OCI-LY3 (cell line): ENCODE results near the gene PHC2.

Source experiments
- H2AFZ ChIP-seq: fragments of 200-600, 300-600 bp; shearing (Covaris generic); 2 replicates; pipeline ENCODE4 v1.6.0; 2014; ENCODE audit warnings: antibody characterized with exemption, low read depth, low read length
- H3K27ac ChIP-seq: fragments of 200-600, 300-600 bp; sonication (generic); 2 replicates; pipeline ENCODE4 v1.5.1; 2014; ENCODE audit warnings: mild to moderate bottlenecking, low read length, moderate library complexity, mixed read lengths
- H3K27me3 ChIP-seq: fragments of 200-600, 300-600 bp; sonication (generic); 2 replicates; pipeline ENCODE4 v1.6.1; 2014; ENCODE audit warnings: low read depth, low read length, mixed read lengths
- H3K36me3 ChIP-seq: fragments of 200-600, 300-600 bp; sonication (generic); replicated peaks from 2 replicates; pipeline ENCODE3; 2014; ENCODE audit warnings: low read depth, low read length, mixed read lengths
- H3K4me1 ChIP-seq: fragments of 300-600, 200-600 bp; sonication (generic); 2 replicates; pipeline ENCODE4 v1.6.1; 2014; ENCODE audit warnings: low read length, mixed read lengths
- H3K4me2 ChIP-seq: fragments of 200-600, 300-600 bp; sonication (generic); 2 replicates; pipeline ENCODE4 v1.6.1; 2014; ENCODE audit warnings: low read length, mixed read lengths
- H3K4me3 ChIP-seq: fragments of 300-600, 200-600 bp; sonication (generic); 2 replicates; pipeline ENCODE4 v1.5.1; 2014; ENCODE audit warnings: antibody characterized with exemption, mild to moderate bottlenecking, low read length, moderate library complexity
- H3K79me2 ChIP-seq: fragments of 300-600, 200-600 bp; shearing (Covaris generic); 2 replicates; pipeline ENCODE4 v1.6.1; 2014; ENCODE audit warnings: mild to moderate bottlenecking, low read length, mixed read lengths
- H3K9ac ChIP-seq: fragments of 300-600, 200-600 bp; shearing (Covaris generic); 2 replicates; pipeline ENCODE4 v1.6.0; 2014; ENCODE audit warnings: mild to moderate bottlenecking, low read length, moderate library complexity
- H3K9me3 ChIP-seq: fragments of 200-600, 300-600 bp; shearing (Covaris generic); 2 replicates; pipeline ENCODE4 v1.6.1; 2014; ENCODE audit warnings: low read length, mixed read lengths; ENCODE audit not compliant: insufficient read depth
- H4K20me1 ChIP-seq: fragments of 200-600, 300-600 bp; sonication (generic); 2 replicates; pipeline ENCODE4 v1.6.1; 2016; ENCODE audit warnings: low read length, mixed read lengths; ENCODE audit not compliant: insufficient read depth
- CTCF ChIP-seq: fragments of 200-600, 300-600 bp; sonication (generic); IDR thresholded peaks from 2 replicates; pipeline ENCODE4 v1.5.1; 2014; ENCODE audit warnings: antibody characterized with exemption, low read length, low read depth
- EZH2phosphoT487 ChIP-seq: fragments of 200-600 bp; shearing (Covaris generic); IDR thresholded peaks from 2 replicates; pipeline ENCODE4 v1.6.1; 2018; ENCODE audit warnings: antibody characterized with exemption, mixed run types, low read depth

PHC2 gene

GRCh38 chr1:33462405-33463164, 31.7 kb upstream of the PHC2 start:
- no peaks in the 10 kb centered on the region for H3K36me3 ChIP-seq
- no peak for TF ChIP-seq EZH2phosphoT487
- H3K27ac ChIP-seq = no peak overlapping the region
- peaks cover 13% of the 10 kb centered on the region for H3K27me3 ChIP-seq
- peaks cover 4% of the 10 kb centered on the region; the same call in 1 of the 2 replicates for H4K20me1 ChIP-seq
- H3K9me3 ChIP-seq = no peaks in the 10 kb centered on the region
- no peaks in the 10 kb centered on the region for H3K79me2 ChIP-seq
- no peak overlapping the region for H3K9ac ChIP-seq
- no peak overlapping the region for H3K4me2 ChIP-seq
- peaks cover 23% of the 10 kb centered on the region for H3K4me1 ChIP-seq
- no peak overlapping the region for H2AFZ ChIP-seq
- no peak overlapping the region for H3K4me3 ChIP-seq

- Histone ChIP-seq H2AFZ (no peak overlapping the region), H3K4me3 (peak overlapping the region; percentile 45)
These were observed 30.2 kb upstream of the PHC2 start for GRCh38 chr1:33460947-33461629.

GRCh38 chr1:33460144-33460543, 29.2 kb upstream of the PHC2 start:
- Histone ChIP-seq H2AFZ (no peak overlapping the region), H3K4me3 (no peak overlapping the region), H3K27ac (no peak overlapping the region), H3K9me3 (no peaks in the 10 kb centered on the region), H3K4me2 (peak overlapping the region; percentile 63), H4K20me1 (peaks cover 4% of the 10 kb centered on the region; the same call in 1 of the 2 replicates), H3K36me3 (no peaks in the 10 kb centered on the region), H3K9ac (no peak overlapping the region), H3K27me3 (peaks cover 13% of the 10 kb centered on the region), H3K4me1 (peaks cover 30% of the 10 kb centered on the region), H3K79me2 (no peaks in the 10 kb centered on the region)
- TF ChIP-seq CTCF (no peak), EZH2phosphoT487 (no peak)

More at GRCh38 chr1:33460947-33461629, 30.2 kb upstream of the PHC2 start:
- H3K36me3 ChIP-seq = no peaks in the 10 kb centered on the region
- H4K20me1 ChIP-seq = peaks cover 4% of the 10 kb centered on the region; the same call in 1 of the 2 replicates
- peaks cover 13% of the 10 kb centered on the region for H3K27me3 ChIP-seq
- H3K9me3 ChIP-seq = no peaks in the 10 kb centered on the region
- H3K27ac ChIP-seq = no peak overlapping the region
- no peak for TF ChIP-seq EZH2phosphoT487
- TF ChIP-seq CTCF = no peak
- H3K9ac ChIP-seq = no peak overlapping the region
- peak overlapping the region; percentile 63 for H3K4me2 ChIP-seq
- no peaks in the 10 kb centered on the region for H3K79me2 ChIP-seq
- peaks cover 24% of the 10 kb centered on the region for H3K4me1 ChIP-seq

- Histone ChIP-seq H3K4me3 (no peak overlapping the region), H3K4me1 (peaks cover 30% of the 10 kb centered on the region), H3K36me3 (no peaks in the 10 kb centered on the region), H3K79me2 (no peaks in the 10 kb centered on the region), H3K9me3 (no peaks in the 10 kb centered on the region), H3K27me3 (peaks cover 13% of the 10 kb centered on the region), H4K20me1 (peaks cover 4% of the 10 kb centered on the region; the same call in 1 of the 2 replicates), H3K9ac (no peak overlapping the region), H3K27ac (no peak overlapping the region), H2AFZ (no peak overlapping the region), H3K4me2 (no peak overlapping the region)
- TF ChIP-seq CTCF (no peak), EZH2phosphoT487 (no peak)
These were observed 28.8 kb upstream of the PHC2 start for GRCh38 chr1:33459691-33460090.
